Fibroblast of skin of back (primary cell): Measurements from ENCODE around the gene CDADC1. TPM values are rescaled to one million over a fixed set of nuclear protein-coding genes. Genes with fewer than 3 reads are reported as not detected.
A peak's percentile ranks its signal among the peaks of the same experiment; 100 is the strongest.

Experiments
- DNase-seq: peaks from one replicate; pipeline ENCODE4 v3.0.0-alpha.2; 2013
- polyA plus RNA-seq, 2 experiments: library from polyadenylated mRNA; unstranded; fragments of 120-200 nt; gene quantifications; one replicate each; pipeline ENCODE4 v1.2.1, GENCODE V29; 2013; ENCODE audit not compliant: insufficient read length in 2 of 2

CDADC1 gene
- 8.9 TPM for polyA plus RNA-seq (2013, experiment 1 of 2; ENCODE audit: insufficient read length)
- polyA plus RNA-seq (2013, experiment 2 of 2; ENCODE audit: insufficient read length), result 6.3 TPM

DNA sequence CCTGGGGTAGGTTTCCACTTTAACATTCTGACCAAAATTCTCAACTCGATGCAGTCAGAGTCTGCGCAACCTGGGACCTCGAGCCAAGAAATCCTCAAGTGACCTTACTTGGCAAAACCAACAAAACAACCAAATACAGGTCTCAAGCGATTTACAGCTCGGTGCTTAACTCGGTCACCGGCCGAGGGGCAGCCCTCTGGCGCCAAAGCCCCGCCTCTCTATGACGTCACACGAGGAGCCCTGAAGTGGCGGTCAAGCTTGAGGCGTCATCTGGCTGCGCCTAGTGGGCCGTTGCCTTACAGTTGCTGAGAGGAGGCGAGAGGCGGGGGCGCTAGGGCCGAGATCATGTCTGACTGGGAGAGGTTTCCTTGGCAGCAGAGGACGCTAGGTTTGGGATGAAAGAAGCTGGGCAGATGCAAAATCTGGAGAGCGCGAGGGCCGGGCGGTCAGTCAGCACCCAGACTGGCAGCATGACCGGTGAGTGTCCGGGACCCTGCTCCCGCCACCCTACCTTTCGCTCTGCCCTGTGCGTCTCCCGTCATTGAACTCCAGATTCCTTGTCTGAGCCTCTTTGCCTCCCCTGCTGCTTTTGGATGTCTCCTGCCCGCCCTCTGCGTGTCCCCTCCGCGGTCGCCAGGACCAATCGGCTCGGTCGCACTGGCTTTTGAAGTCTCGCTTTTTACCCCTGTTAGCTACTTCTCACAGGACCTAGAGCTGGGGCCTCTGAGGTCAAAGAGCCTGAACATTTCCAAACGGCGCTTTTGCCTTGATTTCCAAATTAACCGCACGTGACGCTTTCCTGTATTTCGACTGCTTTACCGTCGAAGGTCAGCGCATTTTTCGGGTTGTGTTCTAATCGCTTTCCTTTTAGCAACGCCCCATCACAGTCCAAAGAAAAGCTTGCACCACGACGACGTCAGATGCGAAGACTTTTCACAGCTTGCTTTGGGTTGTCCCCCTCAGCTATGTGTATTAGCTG, at the start of gene CDADC1:
Gene CDADC1 (plus strand): TSS at position 283 of the 979 bp plus-strand sequence. CDS start 113 bp downstream, at position 396.
- DNase-seq, result peak; percentile 95

GRCh38 chr13:49206641-49207040, 41.1 kb upstream of the CDADC1 start:
- DNase-seq, result no peak

DNA sequence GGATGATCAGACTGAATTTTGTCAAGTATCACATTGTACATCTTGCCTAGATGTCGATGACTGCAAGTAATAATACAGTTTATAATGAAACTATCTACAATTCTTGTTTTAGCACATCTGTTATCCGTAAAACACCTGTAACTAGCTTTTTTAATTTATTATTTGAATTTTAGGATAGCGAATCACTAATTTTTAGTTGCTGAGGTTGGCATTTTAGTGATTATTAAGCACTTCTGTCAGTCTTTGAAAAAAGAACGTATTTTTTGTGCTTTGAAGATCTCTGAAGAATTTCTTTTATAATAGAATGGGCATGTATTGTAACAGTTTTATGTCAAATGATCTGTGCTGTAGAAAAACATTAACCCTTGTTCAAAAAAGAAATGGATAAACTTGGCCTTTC, 39.1 kb upstream of the CDADC1 start:
- DNase-seq, result no peak

GRCh38 chr13:49210114-49210513, 37.6 kb upstream of the CDADC1 start:
- no peak for DNase-seq

GRCh38 chr13:49210669-49211068, 37.1 kb upstream of the CDADC1 start:
- DNase-seq, result no peak

- no peak for DNase-seq
These were observed 34.2 kb upstream of the CDADC1 start for GRCh38 chr13:49213539-49213938.

DNA sequence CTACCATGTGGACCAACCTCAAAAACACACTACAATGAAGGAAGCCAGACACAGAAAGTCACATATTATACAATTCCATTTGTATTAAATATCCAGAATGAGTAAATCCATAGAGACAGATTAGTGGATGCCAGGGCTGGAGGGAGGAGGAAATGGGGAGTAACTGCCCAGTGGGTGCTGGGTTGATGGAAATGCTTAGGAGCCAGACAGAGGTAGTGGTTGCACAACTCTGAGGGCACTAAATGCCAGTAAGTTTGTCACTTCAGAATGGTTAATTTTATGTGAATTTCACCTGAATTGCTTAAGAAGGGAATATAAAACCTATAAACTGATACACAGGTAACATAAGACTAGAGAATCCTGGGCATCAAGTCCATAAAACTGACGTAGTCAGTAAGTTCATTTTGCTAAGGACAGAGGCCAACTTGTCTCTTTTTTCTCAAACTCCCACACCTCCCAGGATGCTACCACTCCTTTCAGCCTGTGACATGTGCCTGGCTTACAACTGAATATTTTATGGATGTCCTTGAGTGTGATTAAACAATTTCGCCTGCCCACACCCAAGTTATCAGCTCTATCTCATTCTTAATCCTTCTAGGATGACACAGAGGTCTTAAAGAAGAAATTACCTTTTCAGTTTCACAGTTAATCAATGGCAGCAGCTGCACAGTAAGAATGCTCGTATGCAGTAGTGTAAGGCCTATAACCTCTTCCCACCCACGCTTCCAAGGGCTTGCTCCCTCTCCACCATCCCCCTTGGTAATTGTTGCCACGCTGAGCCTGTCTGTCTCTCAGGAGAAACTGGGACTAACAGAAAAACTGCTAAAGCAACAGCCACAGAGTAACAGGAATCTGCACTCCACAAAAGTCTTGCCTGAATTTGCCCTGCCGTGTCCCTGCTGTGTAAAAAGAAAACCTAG, 33.5 kb upstream of the CDADC1 start:
- no peak for DNase-seq

DNA sequence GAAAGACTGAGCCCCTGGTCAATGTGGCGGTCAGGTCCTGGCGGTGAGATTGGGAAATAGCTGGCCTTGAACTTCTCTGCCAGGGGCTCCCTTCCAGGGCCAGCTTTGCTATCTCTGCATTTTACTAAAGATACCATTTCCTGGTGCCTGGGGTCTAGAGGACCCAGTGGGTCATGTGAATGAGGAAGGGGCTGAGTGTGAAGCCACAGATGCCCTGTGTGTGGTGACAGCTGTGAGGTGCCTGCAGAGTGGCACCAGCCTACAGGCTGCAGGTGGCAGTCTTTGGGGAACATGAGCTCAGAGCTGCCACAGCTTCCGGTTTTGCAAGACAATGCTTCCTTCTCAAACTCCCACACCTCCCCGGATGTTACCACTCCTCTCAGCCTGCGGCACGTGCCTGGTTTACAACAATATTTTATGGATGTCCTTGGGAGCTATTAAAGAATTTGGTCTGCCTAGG, 32.8 kb upstream of the CDADC1 start:
- no peak for DNase-seq

GRCh38 chr13:49216334-49216733, 31.4 kb upstream of the CDADC1 start:
- no peak for DNase-seq

- DNase-seq, result no peak
These were observed 29.7 kb upstream of the CDADC1 start for GRCh38 chr13:49217962-49218492.

GRCh38 chr13:49218493-49219051, 29.2 kb upstream of the CDADC1 start:
- DNase-seq, result no peak

- no peak for DNase-seq
These were observed 28.1 kb upstream of the CDADC1 start for GRCh38 chr13:49219647-49220035.

- peak; percentile 35 for DNase-seq
These were observed 27.5 kb upstream of the CDADC1 start, which contains the start of gene MLNR for GRCh38 chr13:49220036-49220855. MLNR (plus strand) TSS chr13:49220338; CDS start chr13:49220338, 0 bp downstream.

DNA sequence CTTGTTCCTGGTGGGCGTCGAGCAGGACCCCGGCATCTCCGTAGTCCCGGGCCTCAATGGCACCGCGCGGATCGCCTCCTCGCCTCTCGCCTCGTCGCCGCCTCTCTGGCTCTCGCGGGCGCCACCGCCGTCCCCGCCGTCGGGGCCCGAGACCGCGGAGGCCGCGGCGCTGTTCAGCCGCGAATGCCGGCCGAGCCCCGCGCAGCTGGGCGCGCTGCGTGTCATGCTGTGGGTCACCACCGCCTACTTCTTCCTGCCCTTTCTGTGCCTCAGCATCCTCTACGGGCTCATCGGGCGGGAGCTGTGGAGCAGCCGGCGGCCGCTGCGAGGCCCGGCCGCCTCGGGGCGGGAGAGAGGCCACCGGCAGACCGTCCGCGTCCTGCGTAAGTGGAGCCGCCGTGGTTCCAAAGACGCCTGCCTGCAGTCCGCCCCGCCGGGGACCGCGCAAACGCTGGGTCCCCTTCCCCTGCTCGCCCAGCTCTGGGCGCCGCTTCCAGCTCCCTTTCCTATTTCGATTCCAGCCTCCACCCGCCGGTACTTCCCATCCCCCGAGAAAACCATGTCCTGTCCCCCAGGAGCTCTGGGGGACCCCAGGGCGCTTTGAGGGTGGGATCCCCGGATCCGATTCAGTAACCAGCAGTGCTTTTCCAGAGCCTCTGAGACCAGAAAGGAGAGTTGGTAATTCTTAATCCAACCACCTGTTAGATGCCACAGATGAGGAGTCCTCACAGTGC, 26.7 kb upstream of the CDADC1 start:
- DNase-seq, result no peak

DNA sequence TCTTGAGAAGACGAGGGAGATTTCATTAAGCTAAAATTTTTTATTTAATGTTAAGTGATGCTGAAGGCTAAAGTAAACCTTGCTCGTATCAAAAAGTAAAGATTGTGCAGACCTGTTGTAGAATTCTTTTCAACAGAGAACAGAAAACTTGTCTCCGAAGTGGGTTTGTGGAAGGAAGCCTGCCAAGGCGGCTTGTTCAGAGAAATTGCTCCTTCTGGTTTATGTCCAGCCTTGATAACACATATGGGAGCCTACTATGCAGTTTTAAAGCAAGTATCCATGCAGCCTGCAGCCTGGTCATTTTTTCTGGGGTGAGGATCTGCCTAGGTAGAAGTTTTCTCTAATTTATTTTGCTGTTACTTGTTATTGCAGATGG, 26.1 kb upstream of the CDADC1 start:
- no peak for DNase-seq

DNA sequence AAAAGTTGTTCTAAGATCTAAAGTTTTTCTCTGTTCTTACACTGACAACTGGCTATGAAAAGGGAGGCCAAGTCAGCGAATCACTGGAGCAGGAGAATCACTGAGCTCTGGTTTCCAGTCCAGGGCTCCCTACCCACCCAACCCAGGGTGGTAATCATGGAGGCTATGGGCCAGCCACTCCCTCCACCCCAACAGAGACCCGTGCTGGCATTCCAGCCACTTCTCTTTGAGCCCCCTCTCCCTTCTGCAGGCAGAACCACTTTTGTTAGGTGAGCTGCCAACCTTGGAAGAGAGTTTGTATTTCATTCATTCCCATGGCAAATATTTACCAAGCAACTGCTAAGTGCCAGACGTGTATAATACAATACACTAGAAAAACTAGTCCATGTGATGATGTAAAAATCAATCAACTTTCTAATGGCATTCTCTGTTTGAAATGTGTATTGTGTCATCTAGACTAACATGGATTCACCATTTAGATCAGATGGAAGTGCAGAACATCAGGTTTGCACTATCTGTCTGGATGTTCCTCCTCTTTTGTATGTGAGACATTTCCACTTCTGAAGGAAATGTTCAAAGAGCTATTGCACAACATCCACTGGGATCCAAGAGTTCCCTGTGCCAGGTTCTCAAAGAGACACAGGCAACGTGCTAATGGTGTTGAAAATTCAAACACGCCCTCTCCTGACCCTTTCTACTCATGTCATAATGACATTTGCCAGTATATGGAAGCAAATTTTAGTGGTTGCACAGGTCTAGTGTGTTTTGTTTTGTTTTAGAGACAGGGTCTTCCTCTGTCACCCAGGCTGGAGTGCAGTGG, 22.3 kb upstream of the CDADC1 start:
- DNase-seq, result no peak

- no peak for DNase-seq
These were observed 21.1 kb upstream of the CDADC1 start for GRCh38 chr13:49226613-49227012.

GRCh38 chr13:49234741-49235140, 13.0 kb upstream of the CDADC1 start:
- no peak for DNase-seq

DNA sequence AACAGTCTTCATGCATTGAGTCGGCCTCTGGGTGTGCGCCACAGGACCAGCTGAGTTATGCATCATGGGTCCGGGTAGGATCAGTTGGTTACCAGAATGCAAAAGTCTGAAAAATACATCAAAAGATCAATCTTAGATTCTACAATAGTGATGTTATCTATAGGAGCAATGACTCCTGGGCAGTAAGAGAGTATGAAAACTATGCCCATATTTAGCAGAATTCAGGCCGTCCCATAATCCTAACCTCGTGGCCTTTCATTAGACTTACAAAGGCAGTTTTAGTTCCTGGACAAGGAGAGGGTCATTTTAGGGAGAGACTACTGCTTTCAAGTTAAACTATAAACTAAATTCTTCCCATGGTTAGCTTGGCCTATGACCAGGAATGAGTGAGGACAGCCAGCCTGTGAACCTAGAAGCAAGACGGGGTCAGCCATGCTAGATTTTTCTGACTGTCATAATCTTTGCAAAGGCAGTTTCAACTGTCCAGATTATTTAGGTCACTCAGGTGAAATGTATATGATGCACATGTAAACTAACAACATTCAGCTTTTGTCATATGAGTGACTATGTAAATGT, 11.8 kb upstream of the CDADC1 start:
- no peak for DNase-seq
